ENCODE data around the gene LIN7B. TPM values are rescaled to one million over a fixed set of nuclear protein-coding genes. Genes with fewer than 3 reads are reported as not detected.

Gene LIN7B
- total and polyA plus RNA-seq, 2 of the 13 experiments (the other 11 are each of a cell fraction or from before 2014, with no cell fraction given) = 5.3 to 7.6 TPM

DNA sequence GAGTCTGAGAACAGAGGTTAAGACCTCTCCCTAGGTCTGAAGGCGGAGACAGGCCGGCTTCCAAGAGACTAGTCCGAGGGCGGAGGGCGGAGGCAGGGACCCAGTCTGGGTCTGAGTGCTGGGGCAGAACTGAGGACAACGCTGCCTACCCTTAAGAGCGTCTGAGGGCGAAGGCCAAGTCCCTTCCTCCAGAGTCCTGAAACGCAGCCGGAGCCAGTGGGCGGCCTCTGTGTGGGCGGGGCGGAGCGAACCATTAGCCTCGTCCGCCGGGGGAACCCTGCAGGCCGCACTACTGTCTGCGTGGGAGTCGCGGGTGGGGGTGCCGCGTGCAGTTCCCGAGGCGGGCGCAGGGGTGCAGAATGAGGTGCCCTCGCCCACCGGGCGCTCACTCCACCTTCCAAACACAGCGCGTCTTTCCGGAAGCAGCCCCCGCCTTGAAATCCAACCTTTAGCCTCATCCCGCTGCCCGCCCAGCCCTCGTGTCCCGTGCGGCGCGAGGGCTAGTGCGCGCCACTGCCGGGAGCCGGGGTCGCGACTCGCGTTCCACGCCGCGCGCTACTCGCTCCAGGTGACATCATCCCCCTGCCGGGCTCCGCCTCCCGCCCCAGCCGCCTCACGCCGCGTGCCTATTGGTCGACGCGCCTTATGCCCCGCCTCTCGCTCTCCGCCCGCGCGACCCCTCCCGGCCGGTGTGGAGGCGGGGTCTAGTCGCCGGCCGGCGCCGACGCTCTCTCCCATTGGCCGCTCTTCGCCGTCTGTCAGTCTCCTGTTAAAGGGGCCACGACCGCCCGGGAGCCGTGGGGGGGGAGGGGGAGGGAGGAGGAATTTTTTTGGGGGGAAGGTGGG, 4.6 kb downstream of the LIN7B start, which contains the start of gene C19orf73 (continued):
- TF ChIP-seq ZBTB7B (CRISPR knock-in tag; IDR thresholded peaks at IDR 0.05) = peak; percentile 69; the same call in 1 of the 2 replicates
- TF ChIP-seq REL (CRISPR knock-in tag; conservative IDR thresholded peaks at IDR 0.05) = no peak
- peak; percentile 77; the same call in 1 of the 2 replicates for TF ChIP-seq ZNF446 (CRISPR knock-in tag; IDR thresholded peaks at IDR 0.05)
- TF ChIP-seq, protein P1, sequence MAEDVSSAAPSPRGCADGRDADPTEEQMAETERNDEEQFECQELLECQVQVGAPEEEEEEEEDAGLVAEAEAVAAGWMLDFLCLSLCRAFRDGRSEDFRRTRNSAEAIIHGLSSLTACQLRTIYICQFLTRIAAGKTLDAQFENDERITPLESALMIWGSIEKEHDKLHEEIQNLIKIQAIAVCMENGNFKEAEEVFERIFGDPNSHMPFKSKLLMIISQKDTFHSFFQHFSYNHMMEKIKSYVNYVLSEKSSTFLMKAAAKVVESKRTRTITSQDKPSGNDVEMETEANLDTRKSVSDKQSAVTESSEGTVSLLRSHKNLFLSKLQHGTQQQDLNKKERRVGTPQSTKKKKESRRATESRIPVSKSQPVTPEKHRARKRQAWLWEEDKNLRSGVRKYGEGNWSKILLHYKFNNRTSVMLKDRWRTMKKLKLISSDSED (CRISPR knock-in tag; IDR thresholded peaks at IDR 0.05) = no peak
- peak; percentile 64; the same call in 1 of the 2 replicates for TF ChIP-seq ZNF616 (CRISPR knock-in tag; IDR thresholded peaks at IDR 0.05; ENCODE audit: low read depth)
- no peak for TF ChIP-seq HIVEP1 (CRISPR knock-in tag; IDR thresholded peaks at IDR 0.05)
- TF ChIP-seq ZBTB21 (CRISPR knock-in tag; IDR thresholded peaks at IDR 0.05) = peak; percentile 33; the same call in 1 of the 2 replicates
- TF ChIP-seq ZNF205 (CRISPR knock-in tag; IDR thresholded peaks at IDR 0.05) = 0 out of 2 replicates have a peak, but pooled peaks have one; percentile 46
- no peak for TF ChIP-seq SMYD3 (CRISPR knock-in tag; IDR thresholded peaks at IDR 0.05)
- TF ChIP-seq, protein P2, sequence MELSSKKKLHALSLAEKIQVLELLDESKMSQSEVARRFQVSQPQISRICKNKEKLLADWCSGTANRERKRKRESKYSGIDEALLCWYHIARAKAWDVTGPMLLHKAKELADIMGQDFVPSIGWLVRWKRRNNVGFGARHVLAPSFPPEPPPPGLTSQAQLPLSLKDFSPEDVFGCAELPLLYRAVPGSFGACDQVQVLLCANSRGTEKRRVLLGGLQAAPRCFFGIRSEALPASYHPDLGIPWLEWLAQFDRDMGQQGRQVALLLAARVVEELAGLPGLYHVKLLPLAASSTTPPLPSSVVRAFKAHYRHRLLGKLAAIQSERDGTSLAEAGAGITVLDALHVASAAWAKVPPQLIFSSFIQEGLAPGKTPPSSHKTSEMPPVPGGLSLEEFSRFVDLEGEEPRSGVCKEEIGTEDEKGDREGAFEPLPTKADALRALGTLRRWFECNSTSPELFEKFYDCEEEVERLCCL (CRISPR knock-in tag; IDR thresholded peaks at IDR 0.05; ENCODE audit: borderline replicate concordance) = no peak
- no peak for TF ChIP-seq FLYWCH1 (CRISPR knock-in tag; IDR thresholded peaks at IDR 0.05)
- TF ChIP-seq RAD51 (IDR thresholded peaks at IDR 0.05; ENCODE audit: borderline replicate concordance) = no peak
- TF ChIP-seq, protein P3, sequence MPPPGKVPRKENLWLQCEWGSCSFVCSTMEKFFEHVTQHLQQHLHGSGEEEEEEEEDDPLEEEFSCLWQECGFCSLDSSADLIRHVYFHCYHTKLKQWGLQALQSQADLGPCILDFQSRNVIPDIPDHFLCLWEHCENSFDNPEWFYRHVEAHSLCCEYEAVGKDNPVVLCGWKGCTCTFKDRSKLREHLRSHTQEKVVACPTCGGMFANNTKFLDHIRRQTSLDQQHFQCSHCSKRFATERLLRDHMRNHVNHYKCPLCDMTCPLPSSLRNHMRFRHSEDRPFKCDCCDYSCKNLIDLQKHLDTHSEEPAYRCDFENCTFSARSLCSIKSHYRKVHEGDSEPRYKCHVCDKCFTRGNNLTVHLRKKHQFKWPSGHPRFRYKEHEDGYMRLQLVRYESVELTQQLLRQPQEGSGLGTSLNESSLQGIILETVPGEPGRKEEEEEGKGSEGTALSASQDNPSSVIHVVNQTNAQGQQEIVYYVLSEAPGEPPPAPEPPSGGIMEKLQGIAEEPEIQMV (CRISPR knock-in tag; IDR thresholded peaks at IDR 0.05; ENCODE audit: low read depth) = peak; percentile 80; the same call in 1 of the 2 replicates
- no peak for TF ChIP-seq ISX (CRISPR knock-in tag; conservative IDR thresholded peaks at IDR 0.05)
- peak; percentile 49 for TF ChIP-seq AGO1 (IDR thresholded peaks at IDR 0.05; ENCODE audit: low read depth, low read length, poor library complexity, severe bottlenecking)
- TF ChIP-seq, protein P4, sequence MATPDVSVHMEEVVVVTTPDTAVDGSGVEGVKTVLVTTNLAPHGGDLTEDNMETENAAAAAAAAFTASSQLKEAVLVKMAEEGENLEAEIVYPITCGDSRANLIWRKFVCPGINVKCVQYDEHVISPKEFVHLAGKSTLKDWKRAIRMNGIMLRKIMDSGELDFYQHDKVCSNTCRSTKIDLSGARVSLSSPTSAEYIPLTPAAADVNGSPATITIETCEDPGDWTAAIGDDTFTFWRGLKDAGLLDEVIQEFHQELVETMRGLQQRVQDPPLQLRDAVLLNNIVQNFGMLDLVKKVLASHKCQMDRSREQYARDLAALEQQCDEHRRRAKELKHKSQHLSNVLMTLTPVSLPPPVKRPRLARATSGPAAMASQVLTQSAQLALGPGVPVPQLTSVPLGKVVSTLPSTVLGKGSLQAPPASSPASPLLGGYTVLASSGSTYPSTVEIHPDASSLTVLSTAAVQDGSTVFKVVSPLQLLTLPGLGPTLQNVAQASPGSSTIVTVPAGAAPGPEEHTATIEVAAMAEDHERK (CRISPR knock-in tag; IDR thresholded peaks at IDR 0.05; ENCODE audit: low read depth) = 0 out of 2 replicates have a peak, but pooled peaks have one; percentile 19
- TF ChIP-seq, protein P5, sequence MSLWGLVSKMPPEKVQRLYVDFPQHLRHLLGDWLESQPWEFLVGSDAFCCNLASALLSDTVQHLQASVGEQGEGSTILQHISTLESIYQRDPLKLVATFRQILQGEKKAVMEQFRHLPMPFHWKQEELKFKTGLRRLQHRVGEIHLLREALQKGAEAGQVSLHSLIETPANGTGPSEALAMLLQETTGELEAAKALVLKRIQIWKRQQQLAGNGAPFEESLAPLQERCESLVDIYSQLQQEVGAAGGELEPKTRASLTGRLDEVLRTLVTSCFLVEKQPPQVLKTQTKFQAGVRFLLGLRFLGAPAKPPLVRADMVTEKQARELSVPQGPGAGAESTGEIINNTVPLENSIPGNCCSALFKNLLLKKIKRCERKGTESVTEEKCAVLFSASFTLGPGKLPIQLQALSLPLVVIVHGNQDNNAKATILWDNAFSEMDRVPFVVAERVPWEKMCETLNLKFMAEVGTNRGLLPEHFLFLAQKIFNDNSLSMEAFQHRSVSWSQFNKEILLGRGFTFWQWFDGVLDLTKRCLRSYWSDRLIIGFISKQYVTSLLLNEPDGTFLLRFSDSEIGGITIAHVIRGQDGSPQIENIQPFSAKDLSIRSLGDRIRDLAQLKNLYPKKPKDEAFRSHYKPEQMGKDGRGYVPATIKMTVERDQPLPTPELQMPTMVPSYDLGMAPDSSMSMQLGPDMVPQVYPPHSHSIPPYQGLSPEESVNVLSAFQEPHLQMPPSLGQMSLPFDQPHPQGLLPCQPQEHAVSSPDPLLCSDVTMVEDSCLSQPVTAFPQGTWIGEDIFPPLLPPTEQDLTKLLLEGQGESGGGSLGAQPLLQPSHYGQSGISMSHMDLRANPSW (CRISPR knock-in tag; IDR thresholded peaks at IDR 0.05; ENCODE audit: borderline replicate concordance) = no peak
- TF ChIP-seq TBX2 (CRISPR knock-in tag; IDR thresholded peaks at IDR 0.05; ENCODE audit: borderline replicate concordance) = peak; percentile 86; the same call in 1 of the 2 replicates
- 0 out of 2 replicates have a peak, but pooled peaks have one; percentile 47 for TF ChIP-seq MED13 (CRISPR knock-in tag; IDR thresholded peaks at IDR 0.05)
- no peak for TF ChIP-seq TRIM24 (CRISPR knock-in tag; IDR thresholded peaks at IDR 0.05)

All from HepG2 (cell line).